T47D (cell line): ENCODE data around the gene APPL2.

Source experiments
- DNase-seq, 2 experiments: peaks; one replicate each; pipeline versions ENCODE4 v3.0.0 to v3.0.0-alpha.2; 2011 to 2012; ENCODE audit warnings: low read depth in 1 of 2, low spot score in 1 of 2
- JUND ChIP-seq: IDR thresholded peaks from 2 replicates; pipeline ENCODE4 v1.6.1; 2012; ENCODE audit warnings: low read depth
- in situ Hi-C: cut with HindIII; loops from 2 replicates; pipeline ENCODE4 v1.10.0; 2016; ENCODE audit warnings: low sequenced_read_pairs, low pct_unique_long_range_greater_than_20kb

APPL2 gene

DNA sequence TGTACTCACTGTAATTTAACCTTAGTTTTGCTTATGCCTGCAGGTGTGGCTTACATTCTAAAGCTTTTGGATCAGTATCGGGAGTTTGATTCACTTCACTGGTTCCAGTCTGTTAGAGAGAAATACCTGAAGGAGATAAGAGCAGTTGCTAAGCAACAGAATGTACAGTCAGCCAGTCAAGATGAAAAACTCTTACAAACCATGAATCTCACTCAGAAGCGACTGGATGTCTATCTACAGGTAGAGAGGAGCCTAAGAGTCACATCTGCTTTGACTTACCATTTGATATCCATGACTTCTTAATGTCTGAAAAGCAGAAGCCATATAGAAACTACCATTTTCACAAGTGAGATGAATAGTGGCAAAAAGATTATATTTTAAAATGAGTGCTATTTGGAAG is 71.9 kb downstream of the APPL2 start:
- no peak for TF ChIP-seq JUND
- in situ Hi-C loops, result no loop called here
- DNase-seq, result no peak

- in situ Hi-C loops, result no loop called here
- no peak for DNase-seq
- TF ChIP-seq JUND, result no peak
Measured at GRCh38 chr12:105162174-105162573, 73.8 kb downstream of the APPL2 start.

- TF ChIP-seq JUND, result no peak
- in situ Hi-C loops, result no loop called here
- DNase-seq, result no peak
Measured at GRCh38 chr12:105158876-105159275, 77.1 kb downstream of the APPL2 start.

- in situ Hi-C loops, result no loop called here
- DNase-seq, result no peak
- TF ChIP-seq JUND, result no peak
Measured at GRCh38 chr12:105157606-105158005, 78.4 kb downstream of the APPL2 start.

DNA sequence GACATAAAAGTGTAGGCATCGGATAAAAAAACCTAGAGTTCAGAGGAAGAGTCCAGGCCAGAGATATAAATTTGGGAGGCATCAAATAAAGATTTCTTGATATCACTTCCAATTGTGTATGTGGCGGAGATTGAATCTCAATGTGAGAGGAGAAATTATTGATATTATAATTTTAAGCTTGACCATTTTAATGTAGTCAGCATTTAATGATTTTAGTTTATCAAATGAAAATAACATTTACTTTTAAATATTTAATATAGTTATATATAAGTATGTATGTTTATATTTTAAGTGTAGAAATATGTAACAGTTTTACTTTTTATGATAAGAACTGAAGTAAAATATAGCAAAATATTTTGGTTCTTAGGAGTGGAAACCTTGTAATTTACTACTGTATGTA is 79.7 kb downstream of the APPL2 start:
- TF ChIP-seq JUND, result no peak
- no peak for DNase-seq
- in situ Hi-C loops, result no loop called here

DNA sequence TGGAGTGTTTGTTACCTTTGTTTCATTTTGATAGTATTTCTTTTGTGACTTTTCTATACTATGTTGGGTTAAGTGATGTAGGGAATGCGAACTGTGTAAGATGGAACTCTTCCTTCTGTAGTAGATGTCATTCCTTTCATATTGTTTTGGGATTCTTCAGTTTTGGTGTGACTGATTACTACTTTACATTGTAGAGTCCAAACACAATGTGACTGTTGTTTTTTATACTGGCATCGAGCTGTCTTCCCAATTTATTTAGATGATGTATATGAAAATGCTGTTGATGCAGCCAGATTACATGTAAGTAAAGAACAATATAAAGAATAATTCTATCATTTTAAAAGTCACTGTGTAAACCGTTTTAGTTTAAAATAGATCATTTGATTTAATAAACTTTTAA is 93.7 kb downstream of the APPL2 start:
- no peak for DNase-seq
- no peak for TF ChIP-seq JUND
- in situ Hi-C loops, result no loop called here

DNA sequence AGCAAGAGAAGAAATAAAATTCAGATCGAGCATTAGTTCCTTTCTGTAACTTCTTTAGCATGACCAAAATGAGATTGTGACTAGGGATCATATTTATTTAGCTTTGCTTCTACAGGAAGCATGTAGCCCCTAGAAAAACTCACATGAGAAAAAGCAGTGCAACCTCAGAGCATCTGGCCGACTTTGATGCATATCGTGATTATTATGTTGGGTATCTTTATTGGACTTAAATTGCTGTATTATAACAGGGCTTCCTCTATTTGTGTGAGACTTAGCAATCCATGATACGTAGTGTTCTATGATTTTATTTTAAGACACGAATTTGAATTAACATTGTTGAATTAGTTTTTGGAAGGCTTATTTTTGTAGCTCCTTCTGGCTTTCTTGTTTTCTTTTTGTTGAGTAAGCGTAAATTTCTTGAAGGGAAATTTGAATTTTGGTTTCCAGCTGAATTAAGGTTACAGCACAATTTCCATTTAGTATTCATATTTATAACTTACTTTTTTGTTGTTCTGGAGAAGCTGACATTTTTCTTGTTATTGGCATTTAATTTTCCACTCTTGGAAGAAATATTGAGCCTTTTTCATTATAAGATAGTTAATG is 94.6 kb downstream of the APPL2 start:
- DNase-seq, result no peak
- no peak for TF ChIP-seq JUND
- in situ Hi-C loops, result no loop called here

DNA sequence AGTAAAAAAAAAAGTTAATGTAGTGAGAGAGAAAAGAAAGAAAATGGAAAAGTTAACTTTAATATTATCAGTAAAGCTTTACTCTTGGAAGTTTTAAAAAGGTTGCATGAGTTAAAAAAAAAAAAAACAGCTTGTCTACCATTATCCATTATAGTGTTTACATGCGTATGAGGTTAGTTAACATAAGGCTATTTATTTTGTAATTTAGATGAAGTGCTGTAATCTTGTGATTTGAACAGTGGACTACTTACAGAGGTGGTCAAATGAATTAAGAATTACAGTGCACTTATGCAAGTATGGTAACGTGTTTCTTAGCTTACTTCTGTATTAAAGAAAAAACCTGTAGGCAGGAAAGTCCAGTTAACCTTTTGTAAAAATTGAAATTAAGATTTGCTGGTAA is 97.7 kb downstream of the APPL2 start:
- in situ Hi-C loops, result no loop called here
- no peak for DNase-seq
- no peak for TF ChIP-seq JUND
